ENCODE results near the gene EPHA7.
A peak's percentile ranks its signal among the peaks of the same experiment; 100 is the strongest.

The EPHA7 gene

DNA sequence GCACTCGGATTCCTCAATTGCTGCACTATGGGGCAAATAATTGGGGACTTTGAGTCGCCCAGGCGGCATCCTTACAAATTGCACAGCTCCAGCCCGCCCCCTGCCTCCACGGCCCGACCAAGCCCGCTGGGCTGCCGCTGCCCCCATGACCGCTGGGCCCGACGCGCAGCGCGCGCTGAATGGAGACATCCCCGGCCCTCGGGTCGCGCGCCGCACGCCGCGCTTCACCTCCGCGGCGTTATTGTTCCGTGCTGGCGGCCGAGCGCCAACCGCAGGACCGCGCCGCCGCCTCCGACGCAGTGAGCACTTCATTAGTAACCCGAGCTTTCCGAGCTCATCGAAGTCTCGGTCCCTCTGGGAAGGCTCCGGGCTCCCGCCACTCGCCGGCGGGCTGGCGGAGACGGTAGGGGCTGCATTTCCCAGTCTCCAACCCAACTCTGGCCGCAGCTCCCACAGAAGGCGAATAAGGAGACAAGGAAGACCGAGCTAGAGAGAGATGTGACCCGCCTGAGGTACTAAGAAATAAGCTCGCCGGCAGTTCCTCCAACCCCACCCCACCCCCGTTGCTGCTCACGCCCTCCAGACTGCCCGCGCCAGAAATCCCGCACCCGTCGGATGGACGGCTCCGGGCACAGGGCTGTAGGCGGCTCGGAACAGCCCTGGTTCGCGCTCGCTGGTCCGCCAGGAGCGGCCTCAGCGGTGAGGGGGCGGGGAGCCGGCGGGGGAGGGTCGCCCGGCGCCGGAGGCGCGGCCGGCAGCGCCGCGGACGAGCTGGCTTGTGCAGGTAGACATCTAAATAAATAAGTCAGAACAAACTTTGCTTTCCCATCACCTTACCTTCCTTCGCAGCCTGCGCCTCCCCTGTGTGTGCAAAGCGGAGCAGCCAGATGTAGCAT lies 703 bp downstream of the EPHA7 start:
- H3K4me3 ChIP-seq (ENCODE audit: low read depth in 1 of 2, low read length in 2 of 2) = peak overlapping the region; percentile 70 to 76
- no peaks in the 10 kb centered on the region for H3K9me3 ChIP-seq (ENCODE audit: control insufficient read depth in 1 of 2, low read length in 2 of 2)
- peaks cover 14 to 18% of the 10 kb centered on the region in 2 donors for H3K4me1 ChIP-seq (ENCODE audit: control insufficient read depth in 1 of 2, insufficient read depth in 2 of 2, low read length in 2 of 2)
- H3K27ac ChIP-seq (ENCODE audit: low read depth, low read length) = peak overlapping the region; percentile 32
- peaks cover 33 to 55% of the 10 kb centered on the region in 2 donors for H3K27me3 ChIP-seq (ENCODE audit: control insufficient read depth in 1 of 2, insufficient read depth in 2 of 2, low read length in 2 of 2)
- no peak overlapping the region for H3K9ac ChIP-seq (ENCODE audit: low read depth in 1 of 2, low read length in 2 of 2)
- no peaks in the 10 kb centered on the region for H3K36me3 ChIP-seq (ENCODE audit: control insufficient read depth in 1 of 2, insufficient read depth in 2 of 2, low read length in 2 of 2)

GRCh38 chr6:93418033-93418407 lies 1.3 kb downstream of the EPHA7 start:
- Histone ChIP-seq H3K27ac (ENCODE audit: low read depth, low read length) (no peak overlapping the region), H3K4me3 (ENCODE audit: low read depth in 1 of 2, low read length in 2 of 2) (peak overlapping the region; percentile 70 to 76), H3K36me3 (ENCODE audit: control insufficient read depth in 1 of 2, insufficient read depth in 2 of 2, low read length in 2 of 2) (no peaks in the 10 kb centered on the region), H3K4me1 (ENCODE audit: control insufficient read depth in 1 of 2, insufficient read depth in 2 of 2, low read length in 2 of 2) (peaks cover 14 to 18% of the 10 kb centered on the region in 2 donors), H3K9ac (ENCODE audit: low read depth in 1 of 2, low read length in 2 of 2) (no peak overlapping the region), H3K9me3 (ENCODE audit: control insufficient read depth in 1 of 2, low read length in 2 of 2) (no peaks in the 10 kb centered on the region), H3K27me3 (ENCODE audit: control insufficient read depth in 1 of 2, insufficient read depth in 2 of 2, low read length in 2 of 2) (peaks cover 33 to 55% of the 10 kb centered on the region in 2 donors)

- H3K9ac ChIP-seq (ENCODE audit: low read depth in 1 of 2, low read length in 2 of 2) = no peak overlapping the region
These were observed 1.8 kb downstream of the EPHA7 start for GRCh38 chr6:93417421-93418013.

DNA sequence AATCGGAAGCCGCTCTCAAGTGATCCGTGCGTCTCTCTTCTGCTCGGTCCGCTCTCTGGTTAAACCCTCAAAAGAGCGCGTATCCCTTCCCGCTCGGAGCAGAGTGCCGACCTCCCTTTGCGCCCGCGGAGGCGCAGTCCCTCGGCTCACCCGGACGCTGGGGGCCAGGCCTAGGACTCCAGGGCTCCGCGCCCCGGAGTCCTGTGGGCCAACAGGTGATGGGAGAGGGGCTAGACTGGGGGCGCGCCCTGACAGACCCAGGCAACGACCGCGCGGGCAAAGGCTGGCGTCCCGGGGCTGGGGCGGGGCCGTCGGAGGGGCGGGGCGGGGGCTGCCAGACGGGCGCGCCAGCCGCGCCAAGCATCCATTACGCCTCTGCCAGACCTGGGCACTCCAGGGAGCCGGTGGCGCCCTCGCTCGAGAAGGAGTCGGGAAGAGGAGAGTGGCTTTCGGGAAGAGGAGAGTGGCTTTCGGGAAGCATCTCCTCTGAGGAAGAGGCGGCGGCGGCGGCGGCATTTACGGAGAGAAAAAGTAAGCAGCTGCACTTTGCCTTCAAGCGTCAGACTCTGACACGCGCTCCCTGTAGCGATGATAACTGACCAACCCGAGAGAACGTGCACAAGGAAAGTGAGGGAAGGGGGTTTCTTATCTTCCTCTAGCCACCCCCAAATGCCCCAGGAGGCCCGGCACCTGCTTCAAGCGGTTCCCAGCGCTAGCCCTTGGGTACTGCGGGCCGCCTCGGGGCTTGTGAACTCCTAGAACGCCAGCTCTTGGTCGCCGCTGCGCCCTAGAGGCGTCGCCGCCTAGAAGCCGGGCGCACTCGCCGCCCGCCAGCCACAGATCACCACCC lies 2.6 kb downstream of the EPHA7 start:
- Histone ChIP-seq H3K9ac (ENCODE audit: low read depth in 1 of 2, low read length in 2 of 2) (no peak overlapping the region), H3K4me1 (ENCODE audit: control insufficient read depth in 1 of 2, insufficient read depth in 2 of 2, low read length in 2 of 2) (peaks cover 14 to 18% of the 10 kb centered on the region in 2 donors), H3K9me3 (ENCODE audit: control insufficient read depth in 1 of 2, low read length in 2 of 2) (no peaks in the 10 kb centered on the region), H3K36me3 (ENCODE audit: control insufficient read depth in 1 of 2, insufficient read depth in 2 of 2, low read length in 2 of 2) (no peaks in the 10 kb centered on the region), H3K27ac (ENCODE audit: low read depth, low read length) (peak overlapping the region; percentile 10), H3K27me3 (ENCODE audit: control insufficient read depth in 1 of 2, insufficient read depth in 2 of 2, low read length in 2 of 2) (peaks cover 33 to 55% of the 10 kb centered on the region in 2 donors), H3K4me3 (ENCODE audit: low read depth in 1 of 2, low read length in 2 of 2) (peak overlapping the region; percentile 70 to 76)

More at GRCh38 chr6:93417421-93418013, 1.8 kb downstream of the EPHA7 start:
- Histone ChIP-seq H3K4me3 (ENCODE audit: low read depth in 1 of 2, low read length in 2 of 2) (peak overlapping the region; percentile 70 to 76), H3K9me3 (ENCODE audit: control insufficient read depth in 1 of 2, low read length in 2 of 2) (no peaks in the 10 kb centered on the region), H3K27me3 (ENCODE audit: control insufficient read depth in 1 of 2, insufficient read depth in 2 of 2, low read length in 2 of 2) (peaks cover 33 to 55% of the 10 kb centered on the region in 2 donors), H3K27ac (ENCODE audit: low read depth, low read length) (no peak overlapping the region), H3K4me1 (ENCODE audit: control insufficient read depth in 1 of 2, insufficient read depth in 2 of 2, low read length in 2 of 2) (peaks cover 14 to 18% of the 10 kb centered on the region in 2 donors), H3K36me3 (ENCODE audit: control insufficient read depth in 1 of 2, insufficient read depth in 2 of 2, low read length in 2 of 2) (no peaks in the 10 kb centered on the region)

DNA sequence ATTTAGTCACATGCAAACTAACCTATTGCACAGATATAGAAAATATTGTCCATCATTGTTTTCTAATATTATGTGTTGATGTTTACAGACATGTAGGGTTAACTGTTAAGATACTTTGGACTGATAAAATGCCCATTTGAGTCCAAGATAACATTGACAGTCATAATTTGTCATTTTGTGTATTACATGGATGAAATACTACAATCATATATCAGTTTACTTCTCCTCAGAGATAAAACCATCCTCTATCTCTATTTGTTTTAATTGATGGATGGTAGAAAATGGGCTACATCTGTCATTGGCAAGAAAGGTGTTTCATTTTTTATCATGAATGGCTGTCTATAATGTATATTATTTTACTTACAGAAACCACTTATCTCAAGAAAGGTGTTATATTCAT lies 6.2 kb downstream of the EPHA7 start:
- H3K27ac ChIP-seq (ENCODE audit: low read depth, low read length) = no peak overlapping the region
- H3K27me3 ChIP-seq (ENCODE audit: control insufficient read depth in 1 of 2, insufficient read depth in 2 of 2, low read length in 2 of 2) = peaks cover 13 to 20% of the 10 kb centered on the region in 2 donors
- H3K36me3 ChIP-seq (ENCODE audit: control insufficient read depth in 1 of 2, insufficient read depth in 2 of 2, low read length in 2 of 2) = no peaks in the 10 kb centered on the region
- H3K9me3 ChIP-seq (ENCODE audit: control insufficient read depth in 1 of 2, low read length in 2 of 2) = no peaks in the 10 kb centered on the region
- no peak overlapping the region for H3K9ac ChIP-seq (ENCODE audit: low read depth in 1 of 2, low read length in 2 of 2)
- H3K4me1 ChIP-seq (ENCODE audit: control insufficient read depth in 1 of 2, insufficient read depth in 2 of 2, low read length in 2 of 2) = peaks cover 6 to 8% of the 10 kb centered on the region in 2 donors
- H3K4me3 ChIP-seq (ENCODE audit: low read depth in 1 of 2, low read length in 2 of 2) = no peak overlapping the region

- Histone ChIP-seq H3K4me3 (ENCODE audit: low read depth in 1 of 2, low read length in 2 of 2) (no peak overlapping the region), H3K27ac (ENCODE audit: low read depth, low read length) (no peak overlapping the region), H3K36me3 (ENCODE audit: control insufficient read depth in 1 of 2, insufficient read depth in 2 of 2, low read length in 2 of 2) (no peaks in the 10 kb centered on the region), H3K9me3 (ENCODE audit: control insufficient read depth in 1 of 2, low read length in 2 of 2) (no peaks in the 10 kb centered on the region), H3K9ac (ENCODE audit: low read depth in 1 of 2, low read length in 2 of 2) (no peak overlapping the region), H3K27me3 (ENCODE audit: control insufficient read depth in 1 of 2, insufficient read depth in 2 of 2, low read length in 2 of 2) (peaks cover 5 to 13% of the 10 kb centered on the region in 2 donors), H3K4me1 (ENCODE audit: control insufficient read depth in 1 of 2, insufficient read depth in 2 of 2, low read length in 2 of 2) (peaks cover under 1 to 3% of the 10 kb centered on the region in 2 donors)
These were observed 6.9 kb downstream of the EPHA7 start for GRCh38 chr6:93412452-93412851.

- Histone ChIP-seq H3K27me3 (ENCODE audit: control insufficient read depth in 1 of 2, insufficient read depth in 2 of 2, low read length in 2 of 2) (no peaks in the 10 kb centered on the region), H3K4me3 (ENCODE audit: low read depth in 1 of 2, low read length in 2 of 2) (no peak overlapping the region), H3K27ac (ENCODE audit: low read depth, low read length) (no peak overlapping the region), H3K9ac (ENCODE audit: low read depth in 1 of 2, low read length in 2 of 2) (no peak overlapping the region), H3K36me3 (ENCODE audit: control insufficient read depth in 1 of 2, insufficient read depth in 2 of 2, low read length in 2 of 2) (no peaks in the 10 kb centered on the region), H3K4me1 (ENCODE audit: control insufficient read depth in 1 of 2, insufficient read depth in 2 of 2, low read length in 2 of 2) (no peaks in the 10 kb centered on the region), H3K9me3 (ENCODE audit: control insufficient read depth in 1 of 2, low read length in 2 of 2) (no peaks in the 10 kb centered on the region)
These were observed 12.2 kb downstream of the EPHA7 start for GRCh38 chr6:93407186-93407585.

DNA sequence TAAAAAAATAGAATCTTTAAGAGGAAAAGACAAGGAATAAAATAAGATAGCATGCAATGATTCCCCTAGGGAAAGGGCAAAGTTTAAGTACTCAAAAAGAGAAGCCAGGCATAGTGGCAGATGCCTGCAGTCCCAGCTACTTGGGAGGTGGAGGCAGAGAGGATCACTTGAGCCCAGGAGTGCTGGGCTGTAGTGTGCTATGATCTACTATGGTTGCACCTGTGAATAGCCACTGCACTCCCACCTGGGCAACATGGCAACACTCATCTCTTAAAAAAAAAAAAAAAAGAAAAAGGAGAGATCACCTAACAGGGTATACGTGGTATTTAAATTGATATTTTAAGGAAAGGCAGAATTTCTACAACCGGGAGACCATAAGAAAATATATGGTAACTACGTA lies 16.0 kb downstream of the EPHA7 start:
- Histone ChIP-seq H3K36me3 (ENCODE audit: control insufficient read depth in 1 of 2, insufficient read depth in 2 of 2, low read length in 2 of 2) (no peaks in the 10 kb centered on the region), H3K9me3 (ENCODE audit: control insufficient read depth in 1 of 2, low read length in 2 of 2) (no peaks in the 10 kb centered on the region), H3K4me1 (ENCODE audit: control insufficient read depth in 1 of 2, insufficient read depth in 2 of 2, low read length in 2 of 2) (no peaks in the 10 kb centered on the region), H3K9ac (ENCODE audit: low read depth in 1 of 2, low read length in 2 of 2) (no peak overlapping the region), H3K27ac (ENCODE audit: low read depth, low read length) (no peak overlapping the region), H3K4me3 (ENCODE audit: low read depth in 1 of 2, low read length in 2 of 2) (no peak overlapping the region), H3K27me3 (ENCODE audit: control insufficient read depth in 1 of 2, insufficient read depth in 2 of 2, low read length in 2 of 2) (no peaks in the 10 kb centered on the region)

DNA sequence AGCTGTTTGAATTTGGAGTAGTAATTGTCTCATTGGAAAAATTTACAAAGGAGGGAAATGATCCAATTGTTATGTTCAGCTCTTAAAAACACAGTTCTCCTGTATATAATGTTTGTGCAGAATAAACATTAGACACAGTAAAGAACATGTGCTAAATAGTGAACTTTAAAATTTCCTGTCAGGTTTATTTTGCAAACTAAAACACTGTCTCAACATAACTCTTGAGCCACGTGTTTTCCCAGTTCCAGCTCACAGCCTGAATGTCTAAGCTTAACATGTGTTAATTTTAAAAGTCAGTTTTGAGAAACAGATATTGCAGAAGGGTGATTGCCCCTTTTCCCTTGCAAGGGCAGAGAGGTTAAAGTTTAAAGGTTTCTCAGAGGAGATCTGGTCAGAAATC lies 20.6 kb downstream of the EPHA7 start:
- H3K9ac ChIP-seq (ENCODE audit: low read depth in 1 of 2, low read length in 2 of 2) = no peak overlapping the region
- H3K27me3 ChIP-seq (ENCODE audit: control insufficient read depth in 1 of 2, insufficient read depth in 2 of 2, low read length in 2 of 2) = no peaks in the 10 kb centered on the region
- H3K9me3 ChIP-seq (ENCODE audit: control insufficient read depth in 1 of 2, low read length in 2 of 2) = no peaks in the 10 kb centered on the region
- H3K36me3 ChIP-seq (ENCODE audit: control insufficient read depth in 1 of 2, insufficient read depth in 2 of 2, low read length in 2 of 2) = no peaks in the 10 kb centered on the region
- no peaks in the 10 kb centered on the region for H3K4me1 ChIP-seq (ENCODE audit: control insufficient read depth in 1 of 2, insufficient read depth in 2 of 2, low read length in 2 of 2)
- no peak overlapping the region for H3K4me3 ChIP-seq (ENCODE audit: low read depth in 1 of 2, low read length in 2 of 2)
- no peak overlapping the region for H3K27ac ChIP-seq (ENCODE audit: low read depth, low read length)

GRCh38 chr6:93394471-93394870 lies 24.9 kb downstream of the EPHA7 start:
- no peak overlapping the region for H3K27ac ChIP-seq (ENCODE audit: low read depth, low read length)
- no peaks in the 10 kb centered on the region for H3K36me3 ChIP-seq (ENCODE audit: control insufficient read depth in 1 of 2, insufficient read depth in 2 of 2, low read length in 2 of 2)
- no peak overlapping the region for H3K9ac ChIP-seq (ENCODE audit: low read depth in 1 of 2, low read length in 2 of 2)

More at GRCh38 chr6:93394471-93394870, 24.9 kb downstream of the EPHA7 start:
- Histone ChIP-seq H3K9me3 (ENCODE audit: control insufficient read depth in 1 of 2, low read length in 2 of 2) (no peaks in the 10 kb centered on the region), H3K4me1 (ENCODE audit: control insufficient read depth in 1 of 2, insufficient read depth in 2 of 2, low read length in 2 of 2) (no peaks in the 10 kb centered on the region), H3K27me3 (ENCODE audit: control insufficient read depth in 1 of 2, insufficient read depth in 2 of 2, low read length in 2 of 2) (no peaks in the 10 kb centered on the region), H3K4me3 (ENCODE audit: low read depth in 1 of 2, low read length in 2 of 2) (no peak overlapping the region)
